GM19324 (cell line): Measurements from ENCODE around the gene SEZ6L.

Experiments
- ATAC-seq: cut with Tn5 transposase; IDR thresholded peaks from one replicate; pipeline ENCODE4 v1.9.1; 2021; ENCODE audit warnings: mild to moderate bottlenecking, moderate library complexity; ENCODE audit not compliant: unreplicated experiment, low FRiP score

Gene SEZ6L

GRCh38 chr22:26410386-26410785 is 241.1 kb downstream of the SEZ6L start:
- ATAC-seq, result no peak

DNA sequence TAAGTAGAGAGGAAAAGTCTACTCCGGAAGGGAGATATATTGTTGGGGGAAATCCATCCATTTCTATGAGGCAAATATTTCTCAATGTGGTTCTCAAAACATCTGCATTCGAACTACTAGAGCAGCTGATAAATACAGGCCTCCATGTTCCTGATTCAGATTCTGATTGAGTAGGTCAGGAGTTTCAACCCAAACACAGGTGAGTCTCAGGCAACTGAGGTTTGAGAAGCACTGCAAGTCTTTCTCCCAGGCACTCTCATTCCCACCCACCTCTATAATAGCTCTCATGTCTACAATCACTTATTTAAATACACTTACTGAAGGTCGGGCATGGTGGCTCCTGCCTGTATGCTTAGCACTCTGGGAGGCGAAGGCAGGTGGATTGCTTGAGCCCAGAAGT is 245.1 kb downstream of the SEZ6L start:
- ATAC-seq, result no peak

DNA sequence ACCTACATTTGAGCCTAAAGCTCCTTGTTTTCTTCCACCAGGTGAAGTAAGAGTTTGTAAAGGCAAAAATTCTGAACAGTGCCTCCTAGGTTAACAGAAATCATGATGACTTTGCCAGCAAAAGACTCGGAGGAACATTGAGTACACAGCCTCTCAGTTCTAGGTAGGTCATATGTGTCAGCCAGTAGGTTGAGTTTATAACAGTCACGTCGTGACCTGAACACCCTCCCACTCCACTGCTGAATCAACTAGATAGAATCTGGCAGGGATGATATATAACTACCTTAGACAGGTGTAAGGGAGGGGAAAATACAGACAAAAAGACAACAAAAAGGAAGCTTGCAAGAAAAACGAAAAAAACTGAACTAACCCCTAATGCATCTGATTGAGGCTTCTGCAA is 247.0 kb downstream of the SEZ6L start:
- ATAC-seq, result no peak

GRCh38 chr22:26416670-26417276 is 247.5 kb downstream of the SEZ6L start:
- ATAC-seq, result no peak

DNA sequence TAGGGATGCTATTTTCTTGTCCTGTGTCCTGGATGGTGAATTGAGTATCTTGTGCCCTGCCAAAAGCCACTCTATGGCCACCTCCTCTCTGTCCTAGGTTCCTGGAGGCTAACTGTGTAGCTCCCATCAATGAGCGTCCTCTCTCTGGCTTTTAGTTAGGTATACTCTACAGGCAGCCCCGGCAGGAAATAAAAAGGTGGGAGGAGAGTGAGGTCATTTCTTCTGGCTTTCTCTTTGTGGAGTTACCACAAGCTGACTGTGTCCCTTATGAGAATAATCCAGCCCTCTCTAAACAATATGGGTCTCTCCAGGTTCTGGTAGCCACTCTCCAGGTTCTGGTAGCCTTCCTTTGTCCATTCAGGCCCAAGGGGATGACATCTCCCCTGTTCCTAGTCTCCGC is 248.1 kb downstream of the SEZ6L start:
- no peak for ATAC-seq

DNA sequence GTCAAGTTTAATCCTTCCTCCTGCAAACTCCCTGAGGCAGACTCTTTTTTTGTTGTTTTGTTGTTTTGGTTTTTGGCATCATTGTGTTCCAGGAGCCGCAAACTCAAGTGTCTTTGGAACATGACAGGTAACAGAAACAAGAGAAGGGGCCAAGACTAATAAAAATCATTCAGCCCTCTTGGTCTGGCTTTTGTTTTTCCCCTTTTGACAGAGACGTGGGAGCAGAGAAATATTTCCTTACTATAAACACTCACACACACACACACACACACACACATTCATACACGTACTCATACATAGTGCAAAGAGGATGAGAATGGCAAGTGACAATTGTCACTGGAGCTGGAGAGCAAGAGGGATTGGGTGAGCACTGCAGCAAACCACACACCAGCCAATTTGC is 249.4 kb downstream of the SEZ6L start:
- ATAC-seq, result no peak

DNA sequence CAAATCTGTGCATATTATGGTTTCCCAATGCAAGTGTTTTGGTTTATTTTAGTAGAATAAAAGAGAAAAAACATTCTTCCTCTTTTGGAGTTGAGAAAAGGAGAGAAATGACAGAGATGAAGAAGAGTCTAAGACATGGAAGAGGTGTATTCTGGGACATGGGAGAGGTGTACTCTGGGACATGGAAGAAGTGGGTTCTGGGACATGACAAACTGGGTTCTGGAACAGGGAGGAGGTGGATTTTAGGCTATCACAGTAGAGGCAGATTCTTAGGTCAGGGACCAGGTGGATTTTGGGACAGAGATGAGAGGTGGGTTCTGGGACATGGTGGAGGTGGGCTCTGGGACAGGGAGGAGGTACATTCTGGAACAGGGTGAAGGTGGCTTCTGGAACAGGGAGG is 257.7 kb downstream of the SEZ6L start:
- no peak for ATAC-seq

GRCh38 chr22:26428515-26429457 is 259.5 kb downstream of the SEZ6L start, which contains the start of gene ASPHD2:
TSS of gene ASPHD2 (plus strand) at chr22:26429260. CDS start at chr22:26433616, 4,356 bp downstream.
- peak; percentile 73 for ATAC-seq

GRCh38 chr22:26429458-26430286 is 260.4 kb downstream of the SEZ6L start:
- peak; percentile 16 for ATAC-seq

- ATAC-seq, result no peak
Observed at GRCh38 chr22:26430600-26430999, 261.3 kb downstream of the SEZ6L start.

- ATAC-seq, result no peak
Observed at GRCh38 chr22:26431261-26431995, 262.2 kb downstream of the SEZ6L start.

DNA sequence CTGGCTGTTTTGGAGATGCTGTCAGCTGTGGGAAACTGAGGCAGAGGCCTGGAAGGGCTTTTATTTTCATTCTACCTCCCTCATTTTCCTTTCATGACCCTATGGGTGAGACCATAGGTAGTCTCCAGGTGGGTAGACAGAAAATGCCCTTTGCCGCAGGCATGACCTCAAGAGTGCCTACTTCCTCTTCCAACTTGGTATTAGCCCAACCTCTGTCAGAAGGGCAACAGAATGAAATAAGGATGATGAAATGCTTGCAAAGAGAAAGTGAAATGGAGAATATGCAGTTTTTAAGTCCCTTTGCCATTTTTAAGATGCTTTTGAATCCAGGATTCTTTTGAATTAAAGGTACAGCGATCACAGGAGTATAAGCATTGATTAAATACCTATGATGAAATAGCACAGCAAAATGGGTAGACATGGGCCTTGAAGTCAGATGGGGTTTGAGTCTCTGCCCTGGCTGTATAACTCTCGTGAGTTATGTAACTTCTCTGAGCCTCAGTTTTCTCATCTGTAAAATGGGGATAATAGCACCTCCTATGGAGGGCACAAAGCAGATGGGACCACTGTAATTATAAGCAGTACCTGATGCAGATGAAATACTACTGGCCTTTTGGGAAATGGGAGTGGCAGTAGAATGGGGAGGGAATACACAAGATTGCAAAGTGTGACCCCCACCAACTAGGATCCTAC is 263.5 kb downstream of the SEZ6L start:
- ATAC-seq, result no peak
